Astrocyte of the spinal cord (primary cell): Measurements from ENCODE around the gene EIF4E3.

ENCODE experiments used
- DNase-seq: peaks from one replicate; pipeline ENCODE4 v3.0.0; 2011; ENCODE audit warnings: low read depth, low spot score
- H3K4me3 ChIP-seq: 2 replicates; pipeline ENCODE4 v1.5.1; 2011; ENCODE audit warnings: low read depth, mild to moderate bottlenecking, low read length, moderate library complexity
- in situ Hi-C: cut with HindIII; loops from 2 replicates; pipeline ENCODE4 v1.10.0; 2017; ENCODE audit warnings: low sequenced_read_pairs
- TF ChIP-seq, protein P1 (sequence below): IDR thresholded peaks from 2 replicates; pipeline ENCODE4 v1.5.1; 2012; ENCODE audit warnings: low read depth, mild to moderate bottlenecking, low read length, inconsistent platforms

The EIF4E3 gene

DNA sequence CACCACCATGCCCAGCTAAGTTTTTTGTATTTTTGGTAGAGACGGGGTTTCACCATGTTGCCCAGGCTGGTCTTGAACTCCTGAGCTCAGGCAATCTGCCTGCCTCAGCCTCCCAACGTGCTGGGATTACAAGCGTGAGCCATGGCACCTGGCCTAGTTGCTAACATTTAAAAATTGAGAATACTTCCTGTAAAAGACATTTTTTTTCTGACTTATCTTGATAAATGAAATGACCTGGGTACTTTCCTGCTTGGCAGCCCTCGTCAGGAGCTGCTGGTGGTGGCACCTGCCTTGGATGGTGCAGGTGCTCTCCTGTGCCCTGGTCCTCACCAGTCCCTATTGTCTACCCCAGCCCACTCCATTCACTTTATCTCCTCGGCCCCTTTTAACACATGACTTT, 74.8 kb downstream of the EIF4E3 start:
- TF ChIP-seq, protein P1, sequence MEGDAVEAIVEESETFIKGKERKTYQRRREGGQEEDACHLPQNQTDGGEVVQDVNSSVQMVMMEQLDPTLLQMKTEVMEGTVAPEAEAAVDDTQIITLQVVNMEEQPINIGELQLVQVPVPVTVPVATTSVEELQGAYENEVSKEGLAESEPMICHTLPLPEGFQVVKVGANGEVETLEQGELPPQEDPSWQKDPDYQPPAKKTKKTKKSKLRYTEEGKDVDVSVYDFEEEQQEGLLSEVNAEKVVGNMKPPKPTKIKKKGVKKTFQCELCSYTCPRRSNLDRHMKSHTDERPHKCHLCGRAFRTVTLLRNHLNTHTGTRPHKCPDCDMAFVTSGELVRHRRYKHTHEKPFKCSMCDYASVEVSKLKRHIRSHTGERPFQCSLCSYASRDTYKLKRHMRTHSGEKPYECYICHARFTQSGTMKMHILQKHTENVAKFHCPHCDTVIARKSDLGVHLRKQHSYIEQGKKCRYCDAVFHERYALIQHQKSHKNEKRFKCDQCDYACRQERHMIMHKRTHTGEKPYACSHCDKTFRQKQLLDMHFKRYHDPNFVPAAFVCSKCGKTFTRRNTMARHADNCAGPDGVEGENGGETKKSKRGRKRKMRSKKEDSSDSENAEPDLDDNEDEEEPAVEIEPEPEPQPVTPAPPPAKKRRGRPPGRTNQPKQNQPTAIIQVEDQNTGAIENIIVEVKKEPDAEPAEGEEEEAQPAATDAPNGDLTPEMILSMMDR = no peak
- DNase-seq = no peak
- in situ Hi-C loops = no loop called here
- no peak overlapping the region for H3K4me3 ChIP-seq

DNA sequence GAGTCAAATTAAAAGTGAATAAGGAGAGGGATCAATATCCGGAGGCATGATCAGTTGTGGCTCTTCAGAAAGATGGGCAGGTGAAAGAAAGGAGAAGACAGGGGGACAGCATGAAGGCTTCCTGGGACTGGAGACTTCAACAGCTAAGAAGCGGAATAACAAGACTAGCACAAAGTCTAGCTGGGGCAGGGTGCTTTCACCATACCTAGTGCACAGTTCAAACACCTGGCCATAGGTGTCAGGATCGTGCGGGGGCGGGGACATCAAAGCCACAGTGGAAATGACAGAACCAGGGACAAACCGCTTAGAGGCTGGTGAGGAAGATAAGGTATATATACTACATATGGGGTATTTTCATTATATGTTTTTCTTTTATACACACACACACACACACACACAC, 75.4 kb downstream of the EIF4E3 start:
- in situ Hi-C loops = no loop called here
- TF ChIP-seq, protein P1 = no peak
- no peak for DNase-seq
- H3K4me3 ChIP-seq = no peak overlapping the region

DNA sequence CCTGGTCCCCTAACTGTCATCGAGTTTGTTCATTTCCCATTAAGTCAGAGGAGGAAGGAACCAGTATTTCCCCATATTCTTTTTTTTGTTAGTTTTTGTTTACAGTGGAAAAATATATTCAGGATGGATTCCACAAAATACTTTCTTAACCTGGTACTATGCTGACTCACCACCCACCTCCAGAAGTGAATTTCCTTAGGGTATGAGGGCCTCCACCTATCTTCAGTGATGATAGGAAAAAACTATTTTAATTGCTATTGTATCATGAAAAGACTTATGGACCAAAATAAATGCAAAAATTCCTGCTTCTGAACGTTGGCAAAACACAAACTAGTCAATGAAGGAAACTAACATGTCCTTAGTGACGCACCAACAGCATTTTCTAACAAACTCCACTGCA, 77.5 kb downstream of the EIF4E3 start:
- TF ChIP-seq, protein P1 = no peak
- in situ Hi-C loops = no loop called here
- no peak overlapping the region for H3K4me3 ChIP-seq
- no peak for DNase-seq

DNA sequence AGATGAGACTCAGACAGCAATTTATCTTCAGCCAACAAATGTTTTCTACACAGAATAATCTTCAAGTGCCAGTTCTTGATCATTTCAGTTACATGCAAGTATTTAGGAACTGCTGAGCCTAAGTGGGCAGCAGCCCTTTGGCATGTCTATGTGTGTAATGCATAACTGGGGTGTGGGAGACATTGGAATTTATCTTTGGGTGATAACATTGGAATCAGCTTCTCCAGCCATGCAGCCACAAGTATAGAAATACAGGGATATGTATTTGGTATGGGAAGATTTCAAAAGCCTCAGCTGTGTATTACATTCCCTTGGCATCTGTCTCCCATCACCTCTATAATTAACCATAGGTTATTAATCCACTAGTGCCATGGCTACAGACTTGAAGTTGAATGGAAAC, 78.2 kb downstream of the EIF4E3 start:
- in situ Hi-C loops = no loop called here
- no peak overlapping the region for H3K4me3 ChIP-seq
- DNase-seq = no peak
- TF ChIP-seq, protein P1 = no peak

DNA sequence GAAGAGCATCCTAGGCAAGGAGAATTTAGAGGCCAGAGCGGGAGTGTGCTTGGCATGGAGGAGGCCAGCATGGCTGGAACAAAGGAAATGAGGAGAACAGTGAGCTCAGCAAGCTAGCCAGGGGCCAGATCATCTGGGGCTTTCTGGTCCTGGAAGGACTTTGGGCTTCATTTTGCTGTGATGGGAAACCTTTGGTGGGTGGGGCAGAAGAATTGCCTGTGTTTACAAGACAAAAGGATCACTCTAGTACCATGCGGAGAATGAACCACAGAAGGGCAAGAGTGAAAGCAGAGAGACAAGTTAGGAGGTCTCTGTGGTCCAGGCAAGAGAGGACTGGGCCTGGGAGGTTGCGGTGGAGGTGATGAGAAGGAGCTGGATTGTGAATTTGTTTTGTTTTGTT, 80.1 kb downstream of the EIF4E3 start:
- no peak for DNase-seq
- in situ Hi-C loops = no loop called here
- no peak overlapping the region for H3K4me3 ChIP-seq

DNA sequence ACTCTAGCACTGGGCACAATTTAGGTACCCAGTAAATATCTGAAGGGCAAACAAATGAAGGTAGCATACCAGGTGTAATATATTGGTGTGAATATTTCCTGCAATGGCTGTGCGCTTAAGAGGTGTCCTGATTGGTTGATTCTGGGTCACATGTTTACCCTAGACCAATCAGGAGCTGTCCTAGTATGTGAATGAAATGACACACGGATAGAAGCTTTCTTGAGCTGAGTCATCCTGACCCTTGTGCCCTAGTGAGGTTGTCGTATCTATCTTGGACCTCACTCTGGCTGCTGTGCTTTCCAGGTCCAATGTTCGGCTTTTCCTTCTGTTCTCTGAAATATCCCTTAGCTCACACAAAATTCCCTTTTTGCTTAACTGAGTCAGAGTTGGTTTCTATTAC, 83.5 kb downstream of the EIF4E3 start:
- in situ Hi-C loops = no loop called here

More for the DNA sequence above, 80.1 kb downstream of the EIF4E3 start:
- TF ChIP-seq, protein P1 = no peak

More for the DNA sequence above, 83.5 kb downstream of the EIF4E3 start:
- DNase-seq = no peak
- H3K4me3 ChIP-seq = no peak overlapping the region
- TF ChIP-seq, protein P1 = no peak
